CD1c-positive myeloid dendritic cell (primary cell): Measurements from ENCODE around the gene POU2AF1.

Experiments
- DNase-seq: peaks from one replicate; pipeline ENCODE4 v3.0.0-alpha.2; 2016; ENCODE audit errors: extremely low spot score

The POU2AF1 gene

GRCh38 chr11:111378861-111379601 is at the start of gene POU2AF1:
TSS of gene POU2AF1 (minus strand) at chr11:111379275. CDS start at chr11:111379177, 98 bp downstream.
- DNase-seq = peak; percentile 2

GRCh38 chr11:111428113-111428876 is 49.2 kb upstream of the POU2AF1 start:
- DNase-seq = no peak

- no peak for DNase-seq
These were observed 48.4 kb upstream of the POU2AF1 start for GRCh38 chr11:111427471-111427912.

GRCh38 chr11:111426617-111427016 is 47.5 kb upstream of the POU2AF1 start:
- DNase-seq = no peak

- DNase-seq = no peak
These were observed 44.2 kb upstream of the POU2AF1 start for GRCh38 chr11:111423250-111423615.

- DNase-seq = peak; percentile 23
These were observed 43.6 kb upstream of the POU2AF1 start for GRCh38 chr11:111422494-111423249.

- DNase-seq = no peak
These were observed 42.2 kb upstream of the POU2AF1 start for GRCh38 chr11:111421251-111421650.

- DNase-seq = no peak
These were observed 40.7 kb upstream of the POU2AF1 start for GRCh38 chr11:111419641-111420327.

GRCh38 chr11:111419181-111419580 is 40.1 kb upstream of the POU2AF1 start:
- DNase-seq = no peak

- DNase-seq = no peak
These were observed 39.3 kb upstream of the POU2AF1 start for GRCh38 chr11:111418436-111418787.

- DNase-seq = no peak
These were observed 38.8 kb upstream of the POU2AF1 start for GRCh38 chr11:111417766-111418435.

GRCh38 chr11:111417011-111417765 is 38.1 kb upstream of the POU2AF1 start:
- DNase-seq = no peak

- no peak for DNase-seq
These were observed 37.3 kb upstream of the POU2AF1 start for GRCh38 chr11:111416231-111416960.

- no peak for DNase-seq
These were observed 35.9 kb upstream of the POU2AF1 start for GRCh38 chr11:111414936-111415335.

GRCh38 chr11:111414267-111414931 is 35.3 kb upstream of the POU2AF1 start:
- peak; percentile 37 for DNase-seq

- no peak for DNase-seq
These were observed 34.8 kb upstream of the POU2AF1 start for GRCh38 chr11:111413849-111414248.

GRCh38 chr11:111412293-111412692 is 33.2 kb upstream of the POU2AF1 start:
- no peak for DNase-seq

- no peak for DNase-seq
These were observed 32.4 kb upstream of the POU2AF1 start for GRCh38 chr11:111411456-111411855.

GRCh38 chr11:111410951-111411350 is 31.9 kb upstream of the POU2AF1 start:
- no peak for DNase-seq
